ENCODE measurements around the gene KIAA0513.

Gene KIAA0513

DNA sequence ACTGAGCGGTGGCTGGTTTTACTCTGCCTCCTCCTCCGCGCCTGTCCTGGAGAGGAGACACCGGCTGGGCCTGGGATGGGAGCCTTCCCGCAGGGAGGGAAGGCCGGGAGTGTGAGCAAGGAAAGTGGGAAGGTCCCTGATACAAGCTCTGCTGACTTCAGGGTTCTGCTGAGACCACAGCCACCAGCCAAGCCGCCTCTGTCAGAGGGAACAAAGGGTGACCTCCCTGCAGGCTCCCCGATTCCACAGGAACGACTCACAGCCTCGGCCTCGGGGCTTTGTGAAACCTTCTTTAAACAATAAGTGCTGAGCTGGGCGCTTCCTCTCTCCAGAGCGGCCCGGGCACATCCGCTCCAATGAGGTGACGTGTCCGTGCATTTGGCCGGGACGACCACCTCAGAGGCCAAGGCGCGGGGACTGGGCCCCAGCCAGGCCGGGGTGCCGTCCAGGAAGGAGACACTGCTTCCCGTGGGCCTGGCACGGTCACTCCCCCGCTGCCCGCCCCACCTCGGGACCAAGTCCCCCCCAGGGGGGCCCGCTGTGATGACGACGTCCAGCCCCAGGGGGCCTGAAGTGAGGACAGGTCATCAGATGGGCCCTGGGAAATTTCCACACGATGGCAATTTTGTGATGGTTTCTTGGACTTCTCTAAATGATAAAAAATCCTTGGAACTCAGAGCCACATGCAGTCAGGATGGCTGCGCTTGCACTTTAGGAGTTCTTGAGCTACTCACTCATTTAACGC lies 96.5 kb downstream of the KIAA0513 start:
- DNase-seq = no peak

DNA sequence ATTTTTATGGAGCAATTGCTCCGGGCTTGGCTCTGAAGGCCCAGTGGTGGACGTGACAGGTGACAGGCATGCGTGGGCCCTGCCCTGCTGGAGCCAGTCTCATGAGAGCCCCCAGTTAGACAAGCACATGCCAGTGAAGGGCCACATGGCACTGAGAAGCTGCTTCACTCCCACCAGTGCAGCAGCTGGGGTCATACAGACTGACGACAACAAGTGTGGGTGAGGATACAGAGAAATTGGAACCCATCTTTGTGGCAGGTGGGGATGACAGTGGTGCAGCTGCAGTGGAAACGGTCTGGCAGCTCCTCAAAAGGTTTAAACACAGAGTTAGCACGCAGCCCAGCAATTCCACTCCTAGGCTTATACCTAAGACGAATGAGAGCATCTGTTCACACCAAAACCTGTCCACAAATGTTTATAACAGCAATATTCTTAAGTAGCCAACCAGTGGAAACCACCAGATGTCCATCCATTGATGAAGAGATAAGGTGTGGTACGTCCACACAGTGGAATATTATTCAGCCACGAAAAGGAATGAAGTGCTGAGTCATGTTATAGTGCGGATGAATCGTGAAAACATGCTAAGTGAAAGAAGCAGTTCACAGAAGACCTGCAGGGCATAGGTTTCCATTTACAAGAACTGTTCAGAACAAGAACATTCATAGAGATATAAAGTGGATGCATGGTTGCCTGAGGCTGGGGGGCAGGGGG lies 97.2 kb downstream of the KIAA0513 start:
- DNase-seq = no peak

DNA sequence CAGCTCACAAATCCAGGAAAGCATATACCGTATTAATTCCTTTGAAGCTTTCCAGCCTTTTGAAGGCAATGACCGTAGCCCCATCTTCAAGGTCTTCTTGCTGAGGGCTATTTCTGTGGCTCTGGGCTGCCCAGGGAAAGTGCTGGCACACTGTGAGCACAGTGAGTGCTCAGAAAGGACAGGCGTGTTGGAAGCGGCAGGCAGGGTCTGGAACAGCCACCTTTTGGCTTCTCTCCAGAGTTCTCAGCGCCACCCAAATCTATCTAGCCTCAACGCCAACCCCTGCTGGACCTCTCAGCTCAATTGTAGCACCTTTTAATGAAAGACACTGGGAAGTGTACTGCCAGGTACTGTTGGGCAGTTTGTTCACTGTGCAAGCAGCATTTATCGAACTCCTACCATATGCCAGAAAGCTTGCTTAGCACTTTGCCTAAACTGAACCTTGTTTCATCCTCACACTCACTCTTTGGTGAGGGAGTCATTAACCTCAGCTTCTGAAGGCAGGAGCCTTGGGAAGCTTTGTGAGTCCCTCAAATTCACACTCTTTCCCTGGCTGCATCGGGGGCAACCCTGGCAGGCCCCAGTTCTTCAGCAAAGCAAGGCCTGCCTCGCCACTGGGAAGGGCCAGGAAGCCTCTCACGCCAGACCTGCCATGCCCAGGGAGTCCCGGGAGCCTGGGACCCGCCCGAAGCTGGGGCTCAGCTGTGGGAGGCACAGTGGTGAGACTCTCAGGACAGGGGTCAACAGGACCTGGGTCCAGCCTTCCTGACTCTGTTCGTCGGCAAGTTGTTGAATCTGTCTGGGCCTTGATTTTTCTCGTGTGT lies 98.2 kb downstream of the KIAA0513 start:
- DNase-seq = no peak

DNA sequence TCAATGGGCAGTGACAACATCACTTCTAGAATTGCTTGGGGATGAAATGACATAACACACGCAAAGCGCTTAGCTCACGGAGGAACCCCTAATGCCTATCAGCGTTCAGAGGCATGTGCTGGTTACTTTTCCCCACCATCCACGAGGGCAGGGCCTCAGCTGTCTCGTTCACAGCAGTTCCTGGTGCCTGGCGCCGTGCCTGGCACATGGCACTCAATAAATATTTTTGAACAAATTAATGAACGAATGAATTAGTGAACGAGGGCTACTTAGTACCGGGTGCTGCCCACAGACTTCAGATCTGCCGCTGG lies 98.8 kb downstream of the KIAA0513 start:
- no peak for DNase-seq

DNA sequence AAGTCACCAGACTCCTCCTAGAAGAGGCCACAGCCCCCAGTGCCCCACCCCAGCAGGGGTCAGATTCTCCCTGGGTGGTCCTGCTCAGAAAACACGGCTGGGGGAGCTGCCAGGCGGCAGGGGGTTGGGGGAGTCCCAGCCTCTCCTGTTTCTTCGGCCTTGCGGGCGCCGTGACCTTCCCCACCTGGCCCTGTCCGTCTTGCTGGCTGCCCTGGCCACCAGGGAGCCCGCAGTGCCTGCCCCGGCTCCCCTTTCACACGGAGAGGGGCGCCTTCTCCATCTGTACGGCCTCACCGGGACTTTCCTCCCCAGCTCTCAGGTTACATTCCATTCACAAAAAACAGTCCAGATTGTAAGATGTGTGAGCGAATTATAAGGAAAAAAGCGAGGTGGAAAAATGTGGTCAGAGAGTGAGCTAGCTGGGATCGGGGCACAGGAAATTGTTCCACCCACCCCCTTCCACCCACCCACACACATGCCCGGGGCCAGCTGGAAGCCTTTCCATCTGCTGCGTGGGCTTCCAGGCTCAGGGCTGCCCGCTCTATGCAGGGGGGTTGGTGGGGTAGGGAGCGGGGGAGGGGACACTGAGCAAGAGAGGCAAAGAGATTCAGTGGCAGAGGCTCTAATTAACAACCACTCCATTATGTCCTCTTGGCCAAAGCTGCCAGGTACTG lies 99.2 kb downstream of the KIAA0513 start:
- DNase-seq = no peak

DNA sequence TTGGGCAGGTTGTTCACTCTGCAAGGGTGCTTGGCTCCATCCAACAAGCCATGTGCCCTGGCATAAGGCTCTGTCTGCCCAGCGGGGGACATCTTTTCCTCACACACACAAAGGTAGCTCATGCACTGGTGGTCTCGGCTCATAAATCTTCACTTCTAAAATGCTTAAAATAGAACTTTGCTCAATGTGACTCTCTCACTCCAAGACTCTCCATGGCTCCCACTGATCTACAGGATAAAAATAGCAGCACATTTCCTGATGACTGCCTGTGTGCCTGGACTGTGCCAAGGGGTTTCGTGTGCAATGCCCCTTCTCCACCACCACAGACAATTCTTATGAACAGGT lies 99.8 kb downstream of the KIAA0513 start:
- no peak for DNase-seq

DNA sequence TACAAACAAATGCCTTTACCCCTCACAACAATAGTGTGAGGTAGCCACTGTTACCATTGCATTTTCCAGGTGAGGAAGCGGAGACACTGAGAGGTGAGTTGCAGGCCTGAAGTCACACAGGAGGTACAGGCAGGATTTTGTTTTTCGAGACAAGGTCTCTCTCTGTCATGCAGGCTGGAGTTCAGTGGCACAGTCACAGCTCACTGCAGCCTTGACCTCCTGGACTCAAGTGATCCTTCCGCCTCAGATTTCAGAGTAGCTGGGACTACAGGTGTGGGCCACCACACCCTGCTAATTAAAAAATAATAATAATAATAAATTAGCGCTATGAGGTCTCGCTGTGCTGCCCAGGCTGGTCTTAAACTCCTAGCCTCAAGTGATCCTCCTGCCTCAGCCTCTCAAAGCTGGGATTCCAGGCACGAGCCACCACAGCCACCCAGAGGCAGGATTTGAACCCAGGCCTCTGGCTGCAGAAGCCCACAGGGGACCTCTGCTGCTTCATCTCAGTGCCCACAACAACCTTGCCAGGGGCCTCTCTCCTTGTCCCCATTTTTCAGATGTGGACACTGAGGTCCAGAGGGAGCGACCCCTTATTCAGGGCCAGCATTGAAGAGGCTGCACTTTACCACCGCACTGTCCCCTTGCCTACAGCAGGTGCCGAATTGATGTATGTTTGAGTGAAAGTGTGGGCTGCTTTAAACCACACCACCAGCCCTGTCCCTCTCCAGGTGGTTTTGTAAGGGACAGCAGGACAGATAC lies 100.7 kb downstream of the KIAA0513 start:
- no peak for DNase-seq

DNA sequence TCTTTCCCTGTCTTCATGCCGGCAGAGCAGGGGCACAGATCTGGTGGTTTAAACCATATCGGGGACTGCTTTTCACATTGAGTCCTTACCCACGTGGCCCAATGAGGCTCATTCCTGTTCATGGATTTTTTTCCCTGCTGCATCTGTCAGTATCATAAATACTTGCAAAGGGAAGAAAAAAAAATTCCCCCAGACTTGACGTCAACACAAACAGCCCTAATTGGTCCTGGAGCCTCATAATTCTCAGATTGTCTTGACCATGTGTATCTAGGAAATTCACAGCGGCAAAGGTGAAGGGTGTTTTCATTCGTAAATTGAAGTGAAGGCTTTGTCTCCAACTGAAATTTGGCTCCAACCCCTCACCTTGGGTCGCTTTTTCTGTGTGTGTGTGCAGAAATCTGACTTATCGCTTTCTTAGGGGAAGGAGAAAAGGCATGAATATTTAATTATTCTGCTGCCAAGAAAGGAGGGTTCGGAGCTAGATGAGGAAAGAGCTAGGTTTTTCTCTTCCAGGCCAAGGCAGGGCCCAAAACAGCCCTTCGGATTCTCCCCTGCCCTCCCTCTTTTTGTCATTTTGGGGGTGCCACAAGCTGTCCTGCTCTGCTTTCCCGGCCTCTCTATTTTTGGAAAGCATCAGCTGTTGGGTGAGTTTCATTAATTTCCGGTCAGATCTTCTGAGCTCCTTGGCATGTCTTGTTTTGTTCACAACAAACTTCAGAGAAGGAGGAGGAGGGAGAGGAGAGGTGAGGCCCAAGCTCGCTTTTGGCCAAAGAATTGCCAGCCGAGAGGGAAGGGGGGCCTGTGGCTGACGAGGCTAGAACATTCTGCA lies 102.5 kb downstream of the KIAA0513 start:
- DNase-seq = no peak

DNA sequence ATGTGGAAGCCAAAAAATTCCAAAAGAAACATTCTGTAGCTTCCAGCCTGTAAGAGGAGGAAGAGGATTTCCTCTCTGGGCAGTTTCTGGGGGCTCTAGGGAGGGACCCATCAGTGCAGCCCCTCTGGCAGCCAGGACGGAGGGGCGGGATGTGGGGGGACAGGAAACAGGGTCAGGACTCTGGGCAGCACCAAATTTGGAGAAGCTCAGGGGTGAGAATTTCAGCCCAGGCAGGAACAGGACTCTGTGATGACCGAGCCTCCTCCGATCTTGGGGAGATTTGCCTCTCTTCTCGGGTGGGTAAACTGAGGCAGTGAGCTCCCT lies 103.1 kb downstream of the KIAA0513 start:
- DNase-seq = no peak

DNA sequence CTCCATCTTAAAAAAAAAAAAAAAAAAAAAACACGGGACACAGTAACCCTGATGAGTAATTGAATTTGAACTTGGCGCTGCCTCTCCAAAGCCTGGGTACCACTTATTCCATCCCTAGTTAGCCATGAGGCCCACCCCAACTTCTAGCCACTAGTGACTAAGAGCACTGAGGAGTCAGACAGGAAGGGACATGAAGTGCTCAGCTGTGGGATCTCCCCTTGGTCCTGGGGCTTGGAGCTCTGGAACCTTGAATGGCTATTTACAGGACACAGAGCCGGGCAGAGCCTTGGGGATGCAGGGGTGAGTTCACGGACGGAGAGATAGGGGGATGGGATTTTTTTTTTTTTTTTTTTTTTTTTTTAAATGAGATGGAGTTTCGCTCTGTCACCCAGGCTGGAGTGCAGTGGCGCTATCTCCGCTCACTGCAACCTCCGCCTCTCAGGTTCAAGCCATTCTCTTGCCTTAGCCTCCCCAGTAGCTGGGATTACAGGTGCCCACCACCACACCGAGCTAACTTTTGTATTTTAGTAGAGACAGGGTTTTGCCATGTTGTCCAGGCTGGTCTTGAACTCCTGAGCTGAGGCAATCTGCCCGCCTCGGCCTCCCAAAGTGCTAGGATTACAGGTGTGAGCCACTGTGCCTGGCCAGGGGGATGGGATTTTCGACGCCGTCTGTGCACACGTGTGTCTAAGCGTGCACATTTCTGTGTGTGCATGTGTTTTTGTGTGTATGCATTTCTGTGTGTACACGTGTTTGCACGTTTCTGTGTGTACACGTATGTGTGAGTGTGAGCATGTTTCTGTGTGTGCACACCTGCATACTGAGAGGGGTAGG lies 105.1 kb downstream of the KIAA0513 start:
- DNase-seq = no peak

DNA sequence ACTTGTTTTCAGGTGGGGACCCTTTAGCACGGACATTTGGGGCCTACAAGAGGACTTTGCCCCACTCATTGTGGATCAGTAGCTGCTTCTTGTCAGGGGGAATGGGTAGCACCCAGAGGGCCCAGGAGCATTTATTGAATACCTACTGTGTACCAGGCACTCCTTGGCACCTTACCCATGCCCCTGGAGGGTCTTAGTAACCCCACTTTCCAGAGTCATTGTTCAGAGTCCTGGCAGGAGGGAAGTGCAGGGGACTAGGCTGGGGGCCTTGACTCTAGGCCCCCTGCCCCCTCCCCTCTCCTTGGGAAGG lies 105.7 kb downstream of the KIAA0513 start:
- DNase-seq = no peak

DNA sequence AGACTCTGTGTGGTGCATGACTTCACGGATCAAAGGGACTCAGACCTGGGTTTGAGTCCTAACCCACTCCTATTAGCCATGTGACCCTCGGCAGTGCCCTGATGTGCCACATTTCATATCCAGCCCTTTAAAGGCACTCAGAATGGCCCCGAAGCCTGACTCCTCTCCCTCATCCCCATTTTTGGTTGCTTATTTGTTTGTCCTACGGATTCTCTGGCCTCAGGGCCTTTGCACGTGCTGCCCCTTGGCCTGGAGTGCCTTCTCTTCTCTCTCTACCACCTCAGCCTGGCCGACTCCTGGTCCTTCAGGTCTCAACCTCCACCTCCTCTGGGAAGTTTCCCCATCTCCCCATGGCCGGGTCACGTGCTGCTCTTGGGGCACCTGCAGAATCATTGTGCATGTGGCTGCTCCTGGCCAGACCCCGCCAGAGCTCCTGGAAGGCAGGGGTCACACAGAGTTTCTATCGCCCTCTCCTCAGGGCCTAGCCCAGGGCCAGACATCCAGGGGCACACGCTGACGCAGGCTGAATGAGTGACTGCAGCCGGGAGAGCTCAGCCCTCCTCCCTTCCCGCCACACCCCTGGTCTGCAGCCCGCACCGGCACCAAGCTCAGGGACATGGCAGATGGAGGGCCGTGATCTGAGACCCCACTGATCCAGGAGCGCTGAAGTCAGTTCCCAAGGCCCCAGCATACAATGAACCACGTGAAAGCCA lies 106.6 kb downstream of the KIAA0513 start:
- DNase-seq = no peak

DNA sequence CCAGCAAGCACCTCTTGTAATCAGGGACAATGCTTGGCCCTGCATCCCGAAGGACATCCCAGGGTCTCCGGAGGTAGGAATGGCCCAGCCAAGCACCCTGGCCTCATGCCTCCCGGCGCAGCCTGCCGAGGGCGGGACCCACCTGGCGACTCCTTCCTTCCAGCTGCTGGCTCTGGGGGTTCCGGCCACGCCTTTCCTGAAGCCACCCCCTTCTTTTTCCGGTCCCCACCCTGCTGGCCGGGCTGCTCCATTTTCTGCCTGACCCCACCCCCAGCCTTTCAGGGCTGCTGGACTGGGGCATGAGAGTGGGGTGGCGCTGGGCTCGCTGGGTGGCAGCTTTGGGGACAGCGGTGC lies 107.2 kb downstream of the KIAA0513 start:
- no peak for DNase-seq

DNA sequence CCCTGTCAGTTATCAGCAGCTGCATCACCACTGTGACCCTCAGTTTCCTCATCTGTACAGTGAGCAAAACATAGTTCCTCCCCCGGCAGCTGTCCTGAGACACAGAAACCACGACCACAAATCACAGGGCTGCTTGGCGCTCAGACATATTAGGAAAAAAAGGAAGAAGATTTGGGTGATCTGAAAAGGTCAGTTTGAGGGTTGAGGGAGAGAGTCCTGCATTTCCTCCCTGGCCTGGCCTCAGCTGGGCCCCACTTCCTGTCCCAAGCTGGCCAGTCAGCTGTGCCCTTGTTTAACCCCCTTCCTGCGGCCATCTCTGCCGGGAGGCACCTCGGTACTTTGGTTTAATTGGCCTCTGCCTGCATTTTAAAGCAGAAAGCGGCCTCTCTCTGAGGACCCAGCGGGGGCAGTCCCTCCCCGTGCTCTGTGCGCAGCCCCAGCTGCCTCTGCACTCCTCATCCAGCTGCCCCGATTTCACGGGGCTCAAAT lies 108.7 kb downstream of the KIAA0513 start:
- DNase-seq = no peak

DNA sequence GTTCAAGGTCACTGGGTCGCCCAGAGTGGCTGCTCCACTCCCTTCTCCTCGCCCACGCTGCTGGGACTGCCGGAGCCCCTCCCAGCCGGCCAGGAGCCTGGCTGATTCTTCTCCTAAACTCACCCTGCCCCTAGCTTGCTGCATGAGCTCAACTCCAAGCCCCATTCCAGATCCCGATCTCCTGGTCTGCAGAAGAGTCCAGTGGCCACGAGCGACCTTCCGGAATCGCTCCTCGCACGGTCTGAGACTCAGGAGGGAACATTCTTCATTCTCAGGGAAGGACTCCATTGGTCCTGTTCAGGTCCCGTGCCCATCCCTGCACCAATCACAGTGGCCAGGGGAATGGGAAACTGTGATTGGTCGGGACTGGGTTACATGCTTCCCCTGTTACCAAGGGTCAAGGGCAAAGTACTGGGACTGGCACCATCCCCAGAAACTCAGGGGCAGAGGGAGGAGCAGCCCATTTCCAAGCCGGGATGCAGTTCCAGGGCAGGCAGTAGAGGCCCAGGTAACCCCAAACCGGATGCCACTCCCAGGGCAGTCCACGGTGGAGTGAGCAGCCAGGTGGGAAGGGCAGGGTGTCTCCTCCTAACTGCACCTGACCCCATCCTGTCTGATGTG lies 109.2 kb downstream of the KIAA0513 start:
- no peak for DNase-seq

DNA sequence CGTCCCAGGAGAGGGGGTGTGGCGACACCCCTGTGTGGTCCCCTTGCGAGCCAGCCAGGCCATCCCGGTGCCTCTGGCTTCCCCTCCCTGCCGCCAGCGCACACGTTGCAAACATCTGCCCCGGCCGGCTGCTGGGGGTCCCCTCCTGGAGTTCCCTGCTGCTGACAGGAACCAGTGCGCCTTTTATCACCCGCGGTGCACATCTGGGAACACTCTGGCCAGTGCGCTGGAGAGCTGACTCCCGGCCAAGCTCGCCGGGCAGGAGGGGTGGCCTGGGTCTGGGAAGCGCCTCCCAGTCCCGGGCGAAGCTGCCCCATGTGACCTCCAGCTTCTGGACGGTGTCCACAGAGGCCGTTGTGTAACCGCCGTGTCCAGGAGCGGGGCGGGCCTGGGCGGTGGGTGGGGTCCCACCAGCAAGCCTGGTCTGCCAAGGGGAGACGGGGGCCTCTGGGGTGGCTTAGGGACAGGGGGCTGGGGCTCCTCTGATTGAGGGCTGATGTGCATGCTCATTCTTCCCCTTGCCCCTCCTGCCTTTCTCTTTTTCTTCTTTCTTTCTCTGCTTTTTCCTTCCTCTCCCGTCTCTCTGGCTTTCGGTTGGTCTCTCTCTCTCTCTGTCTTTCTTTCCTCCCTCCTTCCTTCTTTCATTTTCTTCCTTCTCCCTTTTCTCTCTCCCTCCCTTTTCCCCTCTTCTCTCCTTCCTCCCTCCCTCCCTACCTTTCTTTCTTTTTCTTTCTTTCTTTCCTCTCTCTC lies 109.9 kb downstream of the KIAA0513 start:
- DNase-seq = no peak

DNA sequence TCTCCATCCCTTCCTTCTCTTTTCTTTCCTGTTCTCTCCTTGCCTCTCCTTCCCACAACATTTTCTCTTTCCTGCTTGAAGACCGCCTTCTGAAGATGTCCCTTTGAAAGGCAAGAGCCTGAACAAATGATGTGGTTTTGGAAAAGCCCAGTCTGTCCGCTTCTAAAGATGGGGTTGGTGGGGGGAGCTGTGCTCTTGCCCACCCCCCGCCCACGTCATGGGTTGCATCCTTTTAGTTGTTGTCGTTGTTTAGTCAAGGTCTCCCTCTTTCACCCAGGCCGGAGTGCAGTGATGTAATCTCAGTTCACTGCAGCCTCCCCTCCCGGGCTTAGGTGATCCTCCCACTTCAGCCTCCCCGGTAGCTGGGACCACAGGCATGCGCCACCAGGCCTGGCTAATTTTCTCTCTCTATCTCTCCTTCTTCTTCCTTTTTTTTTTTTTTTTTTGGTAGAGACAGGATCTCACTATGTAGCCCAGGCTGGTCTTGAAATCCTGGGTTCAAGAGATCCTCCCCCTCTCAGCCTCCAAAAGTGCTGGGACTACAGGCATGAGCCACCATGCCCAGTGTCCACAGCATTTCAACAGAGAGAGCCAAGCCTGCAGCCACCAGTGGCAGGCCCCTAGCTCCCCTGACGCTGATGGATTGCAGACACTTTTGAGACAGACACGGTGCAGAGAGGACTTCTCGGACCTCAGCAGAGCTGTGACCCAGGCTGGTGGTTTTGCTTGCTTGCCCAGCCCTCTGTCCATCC lies 110.7 kb downstream of the KIAA0513 start:
- DNase-seq = no peak

DNA sequence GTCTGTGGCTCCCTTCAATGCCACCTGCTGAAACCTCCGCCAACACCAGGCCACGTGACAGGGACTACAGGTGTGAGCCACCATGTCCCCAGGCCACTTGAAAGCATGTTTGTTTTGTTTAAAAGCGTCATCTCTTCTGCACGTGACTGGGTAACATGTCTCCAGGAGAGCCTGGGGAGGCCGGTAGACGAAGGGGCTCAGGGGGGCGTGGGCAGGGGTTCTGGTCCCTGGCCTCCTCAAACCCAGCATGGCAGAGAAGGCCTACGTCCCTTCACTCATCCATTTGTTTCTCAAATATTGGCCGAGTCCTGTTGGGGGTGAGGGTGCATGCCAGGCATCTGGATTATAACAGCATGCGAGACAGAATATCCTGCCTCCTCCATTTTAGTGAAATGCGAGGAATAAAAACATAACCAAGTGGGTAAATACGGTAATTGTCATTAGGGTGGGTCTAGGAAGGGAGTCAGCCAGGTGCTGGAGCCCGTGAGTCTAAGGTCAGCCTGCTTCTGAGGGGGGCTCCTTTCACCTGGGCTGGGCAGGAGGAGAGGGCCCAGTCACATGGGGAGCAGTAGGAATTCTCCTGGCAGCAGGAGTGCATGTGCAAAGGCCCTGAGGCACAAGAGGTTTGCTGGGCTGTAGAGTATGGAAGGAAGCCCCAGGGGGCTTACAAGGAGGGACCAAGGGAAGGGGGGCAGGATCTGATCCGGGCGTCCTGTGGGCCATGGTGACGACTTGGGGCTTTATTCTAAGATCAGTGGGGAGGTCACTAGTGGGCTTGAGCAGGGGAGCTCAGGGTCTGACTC lies 111.4 kb downstream of the KIAA0513 start:
- peak; percentile 79 for DNase-seq
